Ascending aorta (tissue), 2 donors: ENCODE results near the gene KRT2. TPM values are rescaled to one million over a fixed set of nuclear protein-coding genes. Genes with fewer than 3 reads are reported as not detected.

Experiments used
- DNase-seq, 2 donors: peaks; one replicate each; pipeline ENCODE4 v3.0.0-alpha.2; 2019; ENCODE audit warnings: low spot score in 2 of 2
- H3K27ac ChIP-seq, 2 donors: fragments of 200-600 bp; sonication (generic); one replicate each; pipeline ENCODE4 v1.5.1; 2016 to 2017; ENCODE audit warnings: mild to moderate bottlenecking in 1 of 2
- H3K27me3 ChIP-seq: fragments of 200-600 bp; sonication (generic); one replicate; pipeline ENCODE4 v1.5.1; 2017
- H3K36me3 ChIP-seq, 2 donors: fragments of 200-600 bp; sonication (generic); one replicate each; pipeline ENCODE4 v1.5.1; 2016
- H3K4me1 ChIP-seq, 2 donors: fragments of 200-600 bp; sonication (generic); one replicate each; pipeline ENCODE4 v1.5.1; 2016 to 2017; ENCODE audit warnings: mild to moderate bottlenecking in 1 of 2
- H3K4me3 ChIP-seq, 2 donors: fragments of 200-600 bp; sonication (generic); one replicate each; pipeline ENCODE4 v1.5.1; 2016 to 2017; ENCODE audit warnings: mild to moderate bottlenecking in 1 of 2
- H3K9me3 ChIP-seq, 2 donors: fragments of 200-600 bp; sonication (generic); one replicate each; pipeline ENCODE4 v1.5.1; 2016
- CTCF ChIP-seq, 3 experiments: fragments of 200-600 bp in 2 of 3; fragments of 450-650 bp in 1 of 3; sonication (generic) in 2 of 3; IDR thresholded peaks; one replicate each; pipeline ENCODE4 v1.5.1; 2016 to 2019; ENCODE audit warnings: antibody characterized with exemption in 3 of 3, mild to moderate bottlenecking in 1 of 3, moderate library complexity in 1 of 3
- intact Hi-C: fragments of 100-400 bp; cut with DNase I; formaldehyde crosslinking; loops from one replicate; pipeline ENCODE4 v1.15.1; 2023
- total RNA-seq: library from RNA; depleted of rRNA; stranded (reverse); fragments of >200 nt; gene quantifications from one replicate; pipeline ENCODE4 v1.1.0, GENCODE V29; 2016

The KRT2 gene
- total RNA-seq, 1 donor from 2014 or later: not detected

DNA sequence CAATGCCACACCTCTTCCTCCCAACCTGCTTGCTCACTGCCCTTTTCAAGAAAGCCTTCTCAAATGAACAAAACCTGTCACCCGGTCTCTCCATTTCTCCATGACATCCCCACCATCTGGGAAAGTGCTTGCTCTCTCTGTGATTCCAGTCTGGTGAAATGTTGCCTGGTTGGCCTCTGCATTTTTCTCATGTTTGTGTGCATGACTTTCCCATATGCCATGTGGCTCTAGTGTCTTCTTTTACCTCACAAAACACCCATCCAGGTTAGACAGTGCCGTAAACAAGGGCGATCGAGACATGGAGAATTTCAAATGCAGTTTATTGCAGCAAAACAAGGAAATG is 22.4 kb upstream of the KRT2 start:
- Histone ChIP-seq H3K36me3 (no peaks in the 10 kb centered on the region), H3K4me1 (no peaks in the 10 kb centered on the region), H3K9me3 (no peaks in the 10 kb centered on the region), H3K4me3 (no peak overlapping the region), H3K27ac (no peak overlapping the region), H3K27me3 (no peaks in the 10 kb centered on the region)
- intact Hi-C loops: no loop called here
- DNase-seq: no peak
- no peak for TF ChIP-seq CTCF (IDR thresholded peaks at IDR 0.05)

DNA sequence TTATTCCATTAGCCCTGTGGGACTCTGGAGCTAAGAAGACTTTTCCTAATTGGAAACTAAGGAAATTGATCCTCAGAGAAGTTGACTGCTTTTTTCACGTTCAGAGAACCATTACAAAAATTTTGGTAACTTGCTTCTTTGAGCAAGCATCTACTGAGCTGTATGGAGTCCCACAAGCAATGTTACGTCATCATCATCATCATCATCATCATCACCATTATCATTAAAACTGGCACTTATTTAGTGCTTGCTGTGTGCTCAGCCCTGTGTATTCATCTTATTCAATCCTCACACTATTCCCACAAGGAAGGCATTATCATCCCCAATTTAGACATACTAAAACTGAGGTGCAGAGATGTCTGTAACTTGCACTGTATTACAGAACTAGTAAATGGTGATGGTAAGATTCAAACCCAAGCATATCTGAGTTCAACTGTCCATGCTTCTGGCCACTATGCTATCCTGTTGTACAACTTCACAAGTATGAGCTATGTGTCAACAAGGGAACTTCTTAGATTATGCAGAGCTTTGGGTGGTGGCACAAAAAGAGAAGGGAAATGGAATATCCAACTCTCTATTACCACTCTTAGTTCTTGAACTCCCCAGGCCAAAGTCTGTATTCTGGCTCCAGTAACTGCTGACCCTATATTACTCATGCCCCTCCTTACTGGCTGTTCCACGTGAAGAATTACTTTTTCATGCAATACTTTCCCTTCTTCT is 21.9 kb upstream of the KRT2 start:
- Histone ChIP-seq H3K4me3 (no peak overlapping the region), H3K27ac (no peak overlapping the region), H3K4me1 (no peaks in the 10 kb centered on the region), H3K36me3 (no peaks in the 10 kb centered on the region), H3K9me3 (no peaks in the 10 kb centered on the region), H3K27me3 (no peaks in the 10 kb centered on the region)
- DNase-seq: no peak
- no peak for TF ChIP-seq CTCF (IDR thresholded peaks at IDR 0.05)
- intact Hi-C loops: no loop called here

GRCh38 chr12:52673217-52673616 is 21.2 kb upstream of the KRT2 start:
- intact Hi-C loops: no loop called here
- no peaks in the 10 kb centered on the region for H3K9me3 ChIP-seq
- no peak overlapping the region for H3K27ac ChIP-seq

GRCh38 chr12:52672321-52672933 is 20.4 kb upstream of the KRT2 start:
- H3K36me3 ChIP-seq: no peaks in the 10 kb centered on the region
- TF ChIP-seq CTCF (IDR thresholded peaks at IDR 0.05): no peak
- no peaks in the 10 kb centered on the region for H3K27me3 ChIP-seq
- H3K9me3 ChIP-seq: no peaks in the 10 kb centered on the region
- intact Hi-C loops: no loop called here
- no peak for DNase-seq
- no peak overlapping the region for H3K27ac ChIP-seq
- no peaks in the 10 kb centered on the region for H3K4me1 ChIP-seq
- no peak overlapping the region for H3K4me3 ChIP-seq

More at GRCh38 chr12:52673217-52673616, 21.2 kb upstream of the KRT2 start:
- no peaks in the 10 kb centered on the region for H3K27me3 ChIP-seq
- no peaks in the 10 kb centered on the region for H3K4me1 ChIP-seq
- H3K4me3 ChIP-seq: no peak overlapping the region
- no peaks in the 10 kb centered on the region for H3K36me3 ChIP-seq
- no peak for DNase-seq
- no peak for TF ChIP-seq CTCF (IDR thresholded peaks at IDR 0.05)

- no peak for DNase-seq
- H3K27me3 ChIP-seq: no peaks in the 10 kb centered on the region
- H3K9me3 ChIP-seq: no peaks in the 10 kb centered on the region
- no peaks in the 10 kb centered on the region for H3K36me3 ChIP-seq
- no peak overlapping the region for H3K4me3 ChIP-seq
- intact Hi-C loops: no loop called here
- no peak overlapping the region for H3K27ac ChIP-seq
- no peak for TF ChIP-seq CTCF (IDR thresholded peaks at IDR 0.05)
- no peaks in the 10 kb centered on the region for H3K4me1 ChIP-seq
These were observed 18.9 kb upstream of the KRT2 start for GRCh38 chr12:52670961-52671360.
